Activated naive CD4-positive, alpha-beta T cell treated with anti-CD3 and anti-CD28 coated beads, Interleukin-2, amount 50 U/mL, for 16 hours (primary cell): ENCODE results near the gene SCARB2.

Experiments used
- DNase-seq: peaks from one replicate; pipeline ENCODE4 v3.0.0-alpha.2; 2020

Gene SCARB2

GRCh38 chr4:76144546-76144945 is 69.1 kb downstream of the SCARB2 start:
- no peak for DNase-seq

GRCh38 chr4:76141241-76141640 is 72.4 kb downstream of the SCARB2 start:
- no peak for DNase-seq

DNA sequence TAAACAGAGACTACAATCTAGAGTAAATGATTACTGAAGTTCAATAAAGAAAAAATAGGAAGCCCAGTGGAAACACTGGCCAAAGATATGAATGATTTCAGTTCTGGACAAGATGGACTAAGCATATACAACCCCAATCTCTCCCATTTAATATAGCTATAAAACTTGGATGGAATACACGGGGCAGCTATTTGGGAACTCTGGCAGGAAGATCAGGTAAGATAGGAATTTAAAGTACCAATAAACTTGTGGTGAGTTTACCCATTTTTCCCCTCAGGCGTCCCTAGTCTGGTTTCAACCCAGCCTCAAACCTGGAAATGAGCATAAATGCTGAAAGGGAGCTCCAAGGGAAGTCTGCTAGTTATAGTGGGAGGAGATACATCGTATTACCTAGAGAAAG is 85.9 kb downstream of the SCARB2 start:
- DNase-seq, result no peak

GRCh38 chr4:76125816-76126215 is 87.8 kb downstream of the SCARB2 start:
- no peak for DNase-seq

GRCh38 chr4:76120199-76120598 is 93.4 kb downstream of the SCARB2 start:
- DNase-seq, result no peak

DNA sequence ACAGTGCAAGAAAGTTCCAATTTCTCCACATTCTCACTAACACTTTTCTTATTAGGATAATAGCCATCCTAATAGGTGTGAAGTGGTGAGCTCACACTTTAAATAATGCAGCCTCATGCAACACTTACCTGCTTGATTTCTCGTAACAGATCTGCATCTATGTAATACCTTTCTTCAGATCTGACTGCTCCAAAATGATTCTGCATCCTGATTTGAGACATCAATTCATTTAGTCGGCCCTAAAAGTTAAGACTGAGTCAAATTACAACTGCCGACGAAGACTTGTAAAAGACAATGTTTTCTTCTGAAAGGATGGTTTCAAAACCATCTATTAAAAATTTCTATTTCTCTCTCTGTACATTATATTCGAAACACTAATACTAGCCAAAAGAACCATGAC is 96.1 kb downstream of the SCARB2 start:
- DNase-seq, result no peak

DNA sequence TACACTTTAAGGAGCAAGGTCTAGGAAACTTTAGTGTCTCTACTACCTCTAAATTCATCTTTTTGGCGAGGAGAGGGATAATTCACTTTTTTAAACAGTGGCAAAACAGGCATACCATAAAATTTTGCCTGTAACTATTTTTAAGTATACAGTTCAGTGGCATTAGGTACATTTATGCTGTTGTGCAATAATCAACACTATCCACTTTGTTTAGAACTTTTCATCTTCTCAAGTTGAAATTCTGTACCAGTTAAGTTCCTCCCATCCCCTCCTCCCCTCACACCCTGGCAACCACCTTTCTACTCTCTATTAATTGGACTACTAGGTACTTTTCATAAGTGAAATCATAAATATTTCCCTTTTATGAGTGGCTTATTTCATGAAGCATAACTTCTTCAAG is 96.8 kb downstream of the SCARB2 start:
- no peak for DNase-seq
